Activated CD4-positive, alpha-beta T cell treated with anti-CD3 and anti-CD28 coated beads, Interleukin-10, Interleukin-2, amounts not matched to agents 100 ng/mL and 50 ng/mL, durations not matched to agents 16 hours and 8 hours (primary cell): Measurements from ENCODE around the gene MATN1.
A peak's percentile ranks its signal among the peaks of the same experiment; 100 is the strongest.

Experiments used
- DNase-seq: peaks from one replicate; pipeline ENCODE4 v3.0.0-alpha.2; 2020

The MATN1 gene

DNA sequence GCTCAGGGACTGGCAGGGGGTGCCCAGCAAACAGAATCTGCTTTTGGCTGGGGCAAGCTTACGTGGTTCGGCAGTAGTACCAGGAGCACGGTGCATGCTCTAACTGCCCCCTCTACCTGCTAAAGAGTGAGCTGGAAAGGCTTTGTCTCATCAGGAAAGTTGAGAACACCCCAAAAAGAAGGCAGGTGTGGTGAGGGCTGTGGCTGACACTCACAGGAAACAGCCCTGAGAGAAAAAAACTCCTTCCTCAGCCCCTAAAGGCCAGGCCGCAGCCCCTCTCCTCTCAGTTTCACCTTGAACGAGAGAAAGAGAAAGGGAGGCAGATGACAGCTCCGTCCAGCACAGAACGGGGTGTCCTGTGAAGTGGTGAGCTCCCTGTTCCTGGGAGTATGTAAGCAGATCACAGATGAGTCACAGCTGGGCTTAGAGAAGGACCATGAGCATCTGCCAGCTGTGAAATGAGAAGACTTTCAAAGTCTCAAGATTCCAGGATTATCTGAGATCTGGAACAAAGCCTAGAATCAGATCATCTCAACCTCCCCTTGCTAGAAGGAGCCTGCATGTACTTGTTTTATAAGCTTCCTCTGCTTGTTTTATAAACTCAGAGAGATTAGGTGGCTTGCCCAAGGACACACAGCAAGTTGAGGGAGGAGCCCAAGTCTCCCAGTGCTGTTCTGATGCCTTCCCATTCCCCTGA, 20.8 kb upstream of the MATN1 start:
- DNase-seq = peak; percentile 69

DNA sequence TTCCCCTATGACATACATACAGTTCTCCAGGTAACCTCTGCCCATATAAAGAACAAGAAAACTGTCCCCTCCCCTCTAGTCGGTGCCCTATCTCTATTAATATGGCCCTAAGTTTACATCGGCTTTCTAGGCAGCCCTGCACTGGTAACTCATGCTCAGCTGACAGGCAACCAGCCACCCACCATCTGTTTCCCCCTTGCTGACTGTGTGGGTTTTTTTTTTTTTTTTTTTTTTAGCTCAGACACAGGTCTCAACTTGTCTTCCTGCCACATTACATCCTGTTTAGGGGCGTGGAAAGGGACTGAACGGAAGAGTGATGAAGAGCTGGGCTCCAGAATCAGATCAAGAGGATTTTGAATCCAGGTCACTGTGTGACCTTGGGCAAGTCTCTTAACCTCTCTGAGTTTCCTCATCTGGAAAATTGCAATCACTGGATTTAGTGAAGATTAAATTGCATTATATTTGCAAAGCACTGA, 20.2 kb upstream of the MATN1 start:
- DNase-seq = peak; percentile 89

DNA sequence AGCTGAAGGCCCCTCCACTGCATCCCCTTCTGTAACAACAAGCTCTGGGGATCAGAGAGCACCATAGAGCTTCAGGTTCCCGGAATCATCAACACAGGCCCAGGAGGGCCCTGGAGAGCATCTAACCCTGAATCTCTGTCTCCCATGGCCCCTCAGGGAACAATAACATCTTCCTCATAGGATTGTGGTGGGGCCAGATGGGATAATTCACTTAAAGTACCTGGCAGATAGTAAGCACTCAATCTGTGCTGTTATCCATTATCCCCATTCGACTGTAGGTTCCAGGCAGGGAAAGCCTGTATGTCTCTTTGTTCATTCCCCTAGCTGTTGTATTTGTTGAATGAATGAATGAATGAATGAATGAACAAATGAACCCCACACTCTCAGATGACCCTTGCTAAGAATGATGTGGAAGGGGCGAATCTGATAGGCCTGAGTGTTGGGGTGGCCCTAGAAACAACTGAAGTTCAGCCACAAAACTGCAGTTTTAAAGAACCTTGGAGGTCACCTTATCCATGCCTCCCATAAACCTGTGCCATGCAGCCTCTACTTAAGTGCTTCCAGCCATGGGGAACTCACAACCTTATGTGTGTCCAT, 19.7 kb upstream of the MATN1 start:
- DNase-seq = no peak

DNA sequence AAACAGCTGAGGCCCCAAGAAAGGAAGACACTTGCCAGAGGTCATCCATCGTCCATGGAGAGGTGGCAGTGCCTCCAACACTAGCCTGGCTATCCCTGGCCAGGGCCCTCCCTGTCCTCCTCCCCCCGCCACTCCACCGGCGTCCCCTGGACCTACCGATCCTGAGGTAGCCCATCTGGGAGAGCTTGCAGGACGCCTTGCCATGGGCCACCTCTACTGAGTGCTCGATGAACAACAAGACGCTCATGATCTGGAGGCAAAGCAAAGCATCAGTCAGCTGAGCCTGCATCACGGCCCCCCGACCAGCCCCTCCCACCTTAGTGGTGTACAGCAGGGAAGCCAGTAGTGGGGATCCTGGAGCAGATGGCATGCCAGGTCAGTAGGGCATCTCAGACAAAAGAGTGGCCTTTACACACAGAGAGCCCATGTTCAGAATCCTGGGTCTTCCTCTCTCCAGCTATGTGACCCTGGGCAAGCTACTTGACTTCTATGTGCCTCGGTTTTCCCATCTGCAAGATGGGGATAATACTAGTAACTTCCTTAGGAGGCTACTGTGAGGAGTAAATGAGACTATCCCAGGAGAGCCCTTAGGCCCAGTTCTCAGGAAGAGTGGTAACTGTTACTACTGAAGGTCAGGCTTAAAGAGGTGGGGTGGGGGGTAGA, 19.0 kb upstream of the MATN1 start:
- DNase-seq = no peak

DNA sequence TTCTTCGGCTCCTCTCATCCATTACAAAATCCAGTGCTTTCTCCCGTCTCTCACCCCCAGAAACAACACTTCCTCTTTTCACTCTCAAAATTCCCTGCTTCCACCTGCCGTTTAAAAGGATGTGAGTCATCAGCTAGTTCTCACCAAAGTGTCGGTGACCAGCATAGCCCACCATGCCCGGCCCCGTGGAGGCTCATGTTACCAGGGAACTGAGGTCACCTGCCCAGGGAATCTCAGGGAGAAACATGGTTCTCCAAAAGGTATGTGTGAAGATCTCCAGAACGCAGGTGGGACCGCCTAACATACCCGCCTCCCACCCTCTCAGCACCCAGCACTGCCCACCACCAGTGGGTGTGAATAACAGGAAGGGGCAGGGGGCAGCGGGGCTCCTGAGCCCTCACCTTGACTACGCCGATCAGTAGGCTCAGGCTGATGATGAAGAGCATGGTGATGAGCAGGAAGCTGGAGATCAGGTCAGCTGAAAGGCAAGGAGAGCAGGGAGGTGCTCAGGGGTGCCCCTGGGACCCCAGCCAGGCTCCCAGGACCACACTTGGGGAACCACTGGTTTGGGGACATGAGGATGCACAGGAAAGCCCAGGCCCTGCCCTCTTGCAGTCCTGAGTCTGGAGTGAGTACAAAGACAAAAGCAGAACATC, 18.0 kb upstream of the MATN1 start:
- no peak for DNase-seq

DNA sequence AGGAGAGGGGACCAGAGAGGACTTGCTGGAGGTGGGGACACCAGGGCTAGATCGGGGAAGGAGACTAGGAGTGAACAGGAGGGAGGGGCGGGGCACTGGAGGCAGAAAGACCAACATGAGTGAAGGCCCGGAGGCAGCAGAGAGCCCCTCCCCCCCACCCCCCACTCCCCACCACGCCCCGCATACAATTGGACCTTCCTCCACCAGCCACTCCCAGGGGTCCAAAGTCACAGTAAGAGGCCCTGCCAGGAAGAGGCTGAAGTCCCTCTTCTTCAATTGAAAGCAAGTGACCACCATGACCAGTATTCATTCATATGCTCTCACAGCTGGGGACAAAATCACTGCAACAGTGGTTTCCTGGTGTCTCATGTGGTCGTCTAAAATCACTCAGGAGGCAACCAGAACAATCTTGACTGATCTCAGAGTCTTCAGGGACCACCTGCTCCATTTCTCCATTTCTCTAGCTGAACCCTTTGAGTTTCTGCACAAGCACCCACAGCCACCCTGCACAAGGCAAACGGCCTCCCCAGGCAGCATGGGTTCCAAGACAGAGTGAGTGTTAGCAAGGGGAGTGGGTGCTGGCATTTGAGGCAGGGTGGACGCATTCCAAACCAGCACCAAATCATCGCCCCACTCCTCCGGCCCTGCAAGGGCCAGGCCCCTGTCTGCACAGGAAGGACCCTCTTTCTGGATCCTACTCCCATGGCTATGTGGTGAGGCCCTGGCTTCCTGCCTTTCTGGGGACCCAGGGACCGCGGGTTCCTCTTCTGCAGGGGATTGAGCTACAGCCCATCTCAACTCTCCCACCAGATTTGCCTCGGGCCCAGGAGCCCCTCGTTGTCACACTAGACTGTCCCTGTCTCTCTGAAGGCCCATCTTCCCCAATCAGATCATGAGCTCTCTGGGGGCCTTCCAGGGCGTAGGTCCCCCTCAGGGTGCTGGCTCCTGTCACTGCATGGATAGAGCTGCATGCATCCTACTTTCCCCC, 17.2 kb upstream of the MATN1 start:
- no peak for DNase-seq

DNA sequence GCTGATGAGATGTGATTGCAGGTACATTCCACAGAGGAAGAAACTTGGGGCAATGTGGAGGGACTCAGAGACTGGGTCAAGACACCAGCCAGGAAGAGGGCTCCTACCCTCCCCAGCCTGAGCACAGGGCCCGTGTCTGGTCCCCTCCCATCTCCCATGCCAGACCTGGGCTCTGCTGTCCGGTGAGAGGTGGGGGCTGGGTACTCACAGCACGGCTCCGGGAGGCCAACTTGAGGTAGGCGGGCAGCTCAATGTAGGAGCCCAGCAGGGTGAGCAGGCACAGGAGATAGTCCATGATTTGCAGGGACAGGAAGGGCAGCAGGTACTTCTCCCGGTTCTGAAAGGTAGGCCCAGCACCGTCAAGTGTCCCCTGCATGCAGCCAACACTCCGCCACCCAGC, 16.2 kb upstream of the MATN1 start:
- DNase-seq = no peak

DNA sequence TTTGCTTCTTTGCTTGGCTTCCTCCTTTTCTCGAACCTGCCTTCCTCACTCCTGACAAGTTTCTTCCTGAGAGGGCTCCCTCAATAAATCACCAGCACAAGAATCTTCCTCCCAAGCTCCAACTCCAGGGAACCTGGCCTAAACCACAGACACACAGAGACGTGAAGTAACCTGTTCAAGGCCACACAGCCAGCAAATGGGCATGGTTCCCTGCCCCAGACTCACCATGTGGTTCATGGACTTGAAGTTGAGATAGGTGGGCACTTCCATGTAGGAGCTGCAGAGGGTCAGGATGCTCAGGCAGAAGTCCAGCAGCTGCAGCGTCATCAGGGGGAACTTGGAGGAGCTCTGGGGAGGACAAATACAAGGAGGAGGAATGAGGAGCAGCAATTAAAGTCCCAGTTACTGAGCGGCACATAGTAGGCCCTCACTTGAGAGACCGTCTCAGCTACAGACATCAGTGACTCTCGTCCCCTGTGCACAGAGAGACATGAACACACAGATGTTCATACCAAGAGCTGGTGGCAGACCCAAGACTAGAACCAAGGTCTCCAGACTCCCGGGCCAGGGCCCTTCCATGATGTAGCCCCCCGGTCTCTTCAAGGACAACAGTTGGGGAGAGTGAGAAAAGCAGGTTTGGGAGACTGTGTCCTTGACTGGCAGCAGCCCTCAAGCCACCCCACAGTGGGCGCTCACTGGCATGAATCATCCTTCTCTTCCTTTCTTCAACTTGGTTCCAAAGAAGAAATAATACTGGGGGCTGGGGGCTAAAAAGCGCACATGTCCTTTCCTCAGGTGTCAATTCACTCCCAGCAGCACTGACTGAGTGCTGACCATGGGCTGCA, 15.6 kb upstream of the MATN1 start:
- DNase-seq = no peak

DNA sequence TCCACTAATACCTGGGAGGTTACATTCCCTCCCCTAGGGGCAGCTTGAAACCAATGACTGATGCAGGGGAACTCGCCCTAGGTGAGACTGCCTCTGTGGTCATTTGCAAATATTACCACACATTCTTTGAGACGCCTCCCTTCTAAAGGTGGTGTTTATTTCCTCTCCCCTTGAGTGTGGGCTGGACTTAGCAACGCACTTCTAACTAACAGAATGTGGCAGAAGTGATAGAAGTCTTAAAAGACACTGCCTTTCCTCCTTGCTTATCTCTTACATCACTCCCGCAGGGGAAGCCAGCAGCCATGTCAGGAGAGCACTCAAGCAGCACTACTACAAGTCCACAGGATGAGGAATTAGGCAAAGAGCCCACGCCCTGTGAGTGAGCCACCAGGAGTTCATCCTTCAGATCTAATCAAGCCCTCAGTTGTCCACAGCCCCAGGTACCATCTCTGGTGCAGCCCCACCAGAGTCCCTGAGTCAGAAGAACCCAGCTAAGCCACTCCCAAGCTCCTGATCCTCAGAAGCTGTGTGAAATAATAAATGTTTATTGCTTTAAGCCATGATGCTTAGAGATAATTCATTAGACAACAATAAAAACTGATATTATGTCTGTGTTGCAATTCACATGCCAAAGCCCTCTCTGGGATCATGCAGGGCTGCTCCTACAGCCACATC, 14.8 kb upstream of the MATN1 start:
- DNase-seq = no peak

DNA sequence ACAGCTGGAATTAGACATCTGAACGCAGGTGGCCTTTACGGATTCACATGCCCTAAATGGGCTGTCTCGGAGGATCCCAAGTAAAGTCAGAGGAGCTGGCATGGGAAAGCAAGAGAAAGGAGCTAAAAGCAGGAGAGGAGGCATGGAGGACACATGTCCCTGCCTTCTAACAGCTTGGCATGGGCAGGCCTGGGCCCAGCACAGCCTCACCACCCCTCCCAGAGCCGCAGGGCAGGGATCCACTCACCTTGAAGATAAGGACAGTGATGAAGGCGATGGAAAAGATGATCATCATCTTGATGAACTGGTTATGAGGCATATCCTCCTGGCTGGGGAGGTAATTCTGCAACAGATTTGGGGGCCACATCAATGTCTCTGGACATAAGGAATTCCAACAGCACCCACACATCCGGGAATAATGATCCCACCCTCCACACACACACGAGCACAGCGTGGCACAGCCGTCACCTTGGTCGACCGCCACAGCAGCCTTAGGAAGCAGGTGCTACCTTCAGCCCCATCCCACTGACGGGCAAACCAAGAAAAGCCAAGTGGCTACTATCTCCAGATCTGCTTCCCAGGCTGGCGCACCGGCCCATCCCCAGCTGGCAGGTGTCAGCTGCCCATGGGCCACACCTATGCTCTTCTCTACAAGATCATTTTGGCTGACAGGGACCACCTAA, 14.1 kb upstream of the MATN1 start:
- DNase-seq = no peak

DNA sequence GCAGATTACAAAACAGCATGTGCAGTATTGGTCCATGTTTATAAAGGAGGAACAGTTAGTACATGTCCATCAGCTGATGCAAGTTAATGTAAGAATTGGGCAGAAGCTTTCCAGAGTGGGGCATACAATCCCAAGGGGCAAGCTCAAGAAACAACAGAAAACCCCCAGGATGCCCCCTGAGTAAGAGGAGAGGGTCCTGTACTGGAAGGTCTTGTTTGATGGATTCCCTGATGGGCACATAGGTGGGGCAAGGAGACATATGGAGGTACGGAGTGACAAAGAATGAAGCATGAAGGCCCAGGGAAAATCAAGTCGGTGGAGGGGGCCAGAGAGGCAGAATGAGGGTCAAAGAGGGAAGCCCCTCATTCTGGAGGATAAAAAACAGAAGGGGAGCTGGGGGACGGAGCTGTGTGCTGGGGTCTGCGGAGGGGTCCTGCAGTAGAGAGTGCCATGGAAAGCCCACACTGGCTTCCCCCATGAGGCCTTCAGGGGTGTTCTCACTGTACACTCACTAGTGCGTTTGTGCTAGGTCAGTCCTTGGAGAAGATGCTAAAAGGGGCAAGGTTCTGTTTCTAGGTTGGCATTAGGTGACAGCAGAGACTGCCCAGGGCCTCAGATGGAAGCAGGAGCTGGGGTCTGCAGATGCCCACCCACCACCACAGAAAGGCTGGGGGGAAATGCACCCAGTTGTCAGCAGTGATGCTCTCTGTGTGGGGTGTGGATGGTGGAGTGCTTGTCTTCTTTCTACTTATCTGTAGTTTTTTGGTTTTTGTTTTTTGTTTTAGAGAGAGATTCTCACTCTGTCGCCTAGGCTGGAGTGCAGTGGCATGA, 12.5 kb upstream of the MATN1 start:
- DNase-seq = no peak

DNA sequence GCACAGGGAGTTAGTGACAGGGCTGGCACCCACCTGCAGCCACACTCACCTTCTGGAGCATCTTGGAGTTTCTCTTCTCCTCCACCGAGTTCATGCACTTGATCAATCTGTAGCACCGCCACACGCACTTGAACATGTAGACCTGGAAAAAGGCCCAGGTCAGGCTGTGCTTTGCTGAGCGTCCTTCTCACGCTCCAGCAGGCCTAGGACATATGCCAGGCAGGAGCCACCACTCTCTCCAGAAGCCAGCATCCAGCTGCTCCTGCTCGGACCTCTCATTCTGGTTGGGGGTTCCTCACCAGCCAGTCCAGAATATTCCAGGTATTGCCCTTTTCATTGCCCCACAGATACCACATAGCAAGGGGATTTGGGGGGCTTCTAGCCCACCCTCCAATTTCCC, 11.7 kb upstream of the MATN1 start:
- DNase-seq = no peak

DNA sequence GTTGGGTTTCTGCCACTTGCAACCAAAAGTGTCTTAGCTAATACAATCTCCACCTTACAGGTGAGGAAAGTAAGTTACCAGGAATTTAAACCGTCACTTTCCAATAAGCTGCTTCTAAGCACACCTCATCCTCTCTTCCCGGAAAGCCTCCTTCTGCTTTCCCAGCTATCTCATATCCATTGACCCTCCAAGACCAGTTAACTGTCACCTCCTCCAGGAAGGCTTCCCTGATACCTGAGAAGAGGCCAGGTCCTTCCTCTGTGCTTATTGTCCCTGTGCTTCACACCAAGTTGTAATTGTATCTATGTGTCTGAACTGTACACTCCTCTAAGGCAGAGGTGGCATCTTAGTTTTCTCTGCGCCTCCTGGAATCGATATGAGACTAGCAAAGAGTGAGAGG, 11.2 kb upstream of the MATN1 start:
- no peak for DNase-seq

DNA sequence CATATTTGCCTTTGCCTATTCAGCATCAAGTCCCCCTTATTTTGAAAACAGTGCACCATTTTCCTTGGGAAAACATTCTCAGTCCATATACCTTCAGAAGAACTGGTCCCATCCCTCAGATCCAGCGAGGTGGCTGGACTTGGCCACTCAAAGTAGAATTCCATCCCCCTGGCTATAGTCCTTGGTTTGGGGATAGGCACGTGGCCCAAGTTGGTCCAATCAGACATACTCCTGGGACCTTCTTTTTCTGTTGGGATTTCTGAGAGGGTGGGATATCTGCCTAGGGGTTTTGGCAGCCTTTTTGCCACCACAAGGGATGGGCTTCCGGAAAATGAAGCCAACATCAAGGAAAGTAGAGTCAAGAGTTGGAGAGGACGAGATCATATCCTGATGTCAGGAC, 10.7 kb upstream of the MATN1 start:
- no peak for DNase-seq

DNA sequence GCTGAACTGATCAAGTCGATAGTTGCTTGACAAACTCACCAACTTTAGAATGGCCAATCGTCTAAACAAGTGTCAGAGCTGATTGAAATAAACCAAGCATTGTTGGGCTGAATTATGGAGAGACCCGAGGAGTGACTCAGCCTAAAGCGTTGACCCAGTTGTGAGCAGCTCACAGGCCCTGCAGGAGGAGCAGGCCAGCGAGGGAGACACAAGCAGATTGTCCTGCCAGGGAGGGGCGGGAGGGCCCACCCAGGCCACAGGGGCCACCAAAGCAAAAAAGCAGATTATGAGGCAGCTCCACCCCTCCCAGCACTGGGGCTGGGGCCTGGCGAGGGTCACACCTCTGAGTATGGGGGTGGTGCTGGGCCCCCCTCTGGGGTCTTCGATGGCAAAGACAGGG, 10.1 kb upstream of the MATN1 start:
- DNase-seq = no peak

DNA sequence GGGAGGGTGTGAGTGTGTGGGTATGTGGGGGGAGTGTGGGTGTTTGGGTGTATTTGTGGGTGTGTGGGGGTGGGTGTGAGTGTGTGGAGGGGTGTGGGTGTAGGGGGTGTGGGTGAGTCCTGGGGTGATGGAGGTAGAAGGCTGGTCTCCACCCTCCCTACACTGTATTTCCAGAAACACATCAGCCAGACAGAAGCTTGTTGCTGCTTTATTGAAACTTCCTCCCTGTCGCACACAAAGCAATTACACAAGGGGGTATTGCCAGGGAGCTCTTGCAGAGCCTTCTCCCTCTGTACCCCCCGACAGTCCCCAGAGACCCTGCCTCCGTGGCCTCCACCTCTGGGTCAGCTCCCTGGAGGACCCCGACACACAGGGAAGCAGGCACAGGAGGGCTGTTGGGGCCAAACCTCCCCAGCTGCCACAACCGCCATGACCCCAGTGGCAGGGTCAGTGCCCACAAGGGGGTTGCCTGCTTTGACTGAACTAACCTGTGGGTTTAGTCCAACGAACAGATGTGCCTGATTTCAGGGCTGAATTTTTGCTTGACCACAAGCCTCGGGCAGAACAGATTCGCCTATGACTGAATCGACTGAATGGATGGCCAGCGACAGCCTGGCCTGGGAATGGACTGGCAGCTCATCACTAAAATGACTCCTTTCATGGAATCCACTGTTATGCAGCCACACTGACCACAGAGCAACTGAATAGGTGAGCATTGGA, 9.1 kb upstream of the MATN1 start:
- no peak for DNase-seq

DNA sequence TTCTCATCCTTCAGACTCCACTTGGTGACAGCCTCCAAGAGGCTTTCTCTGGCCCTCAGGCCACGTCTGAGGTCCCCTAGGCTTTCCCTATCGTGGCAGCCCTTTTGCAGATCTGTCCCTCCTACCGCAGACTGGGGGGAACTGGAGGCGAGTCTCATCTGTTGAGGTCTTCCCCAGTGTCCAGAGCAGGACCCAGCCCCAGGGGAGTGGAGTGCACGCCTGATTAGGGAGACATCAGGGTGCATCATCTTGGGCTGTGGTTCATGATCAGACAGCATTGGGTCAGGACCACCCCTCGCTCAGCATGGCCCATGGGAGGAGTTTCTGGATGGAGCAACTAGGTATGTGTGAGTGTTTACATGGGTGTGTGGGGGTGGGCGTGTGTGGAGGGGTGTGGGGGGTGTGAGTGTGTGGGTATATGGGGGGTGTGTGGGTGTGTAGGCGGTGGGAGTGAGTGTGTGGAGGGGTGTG, 8.5 kb upstream of the MATN1 start:
- no peak for DNase-seq

DNA sequence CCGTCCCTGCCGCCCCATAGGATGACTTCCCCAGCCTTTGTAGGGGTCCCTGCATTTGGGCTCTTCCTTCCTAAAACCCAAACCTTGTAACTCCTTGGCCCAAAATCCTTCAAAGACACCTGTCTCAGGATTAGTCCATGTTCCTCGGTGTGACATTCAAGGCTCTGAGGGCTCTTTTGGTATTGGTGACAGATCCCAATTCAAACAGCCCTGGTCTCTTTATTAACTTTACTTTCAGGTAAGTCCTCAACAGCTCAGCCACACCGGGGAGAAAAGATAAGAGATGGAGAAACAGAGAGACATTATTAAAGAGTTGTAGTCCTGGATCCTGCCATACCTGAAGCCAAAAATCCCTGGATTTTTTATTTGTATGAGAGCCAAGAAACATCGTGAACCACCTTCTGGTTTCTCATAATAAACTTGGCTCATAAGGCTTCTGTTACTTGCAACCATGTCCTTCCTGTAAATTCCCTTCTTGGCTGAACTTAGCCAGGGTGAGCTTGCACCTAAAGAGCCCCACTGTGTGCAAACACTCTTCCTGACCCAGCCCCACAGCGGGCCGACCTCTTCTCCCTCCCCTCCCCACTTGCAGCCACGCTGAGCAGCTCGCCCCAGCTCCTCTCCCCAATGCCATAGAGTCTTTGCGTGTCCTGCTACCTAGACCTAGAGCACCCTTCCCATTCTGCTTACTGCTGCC, 7.9 kb upstream of the MATN1 start:
- no peak for DNase-seq
